Measurements from ENCODE around the gene BTG4.

The BTG4 gene

GRCh38 chr11:111512296-111513239, at the start of gene BTG4:
BTG4 (minus strand) TSS chr11:111512386; CDS start chr11:111498776, 13,610 bp downstream.
- DNase-seq (ENCODE audit: low spot score), result peak; percentile 58

GRCh38 chr11:111561791-111562325, 49.7 kb upstream of the BTG4 start:
- no peak for DNase-seq (ENCODE audit: low spot score)

- DNase-seq (ENCODE audit: low spot score), result no peak
Observed at GRCh38 chr11:111561306-111561705, 49.1 kb upstream of the BTG4 start.

- no peak for DNase-seq (ENCODE audit: low spot score)
Observed at GRCh38 chr11:111560800-111561199, 48.6 kb upstream of the BTG4 start.

GRCh38 chr11:111559800-111560464, 47.7 kb upstream of the BTG4 start:
- DNase-seq (ENCODE audit: low spot score), result no peak

- no peak for DNase-seq (ENCODE audit: low spot score)
Observed at GRCh38 chr11:111557425-111558111, 45.4 kb upstream of the BTG4 start.

GRCh38 chr11:111555255-111555654, 43.1 kb upstream of the BTG4 start:
- DNase-seq (ENCODE audit: low spot score), result no peak

GRCh38 chr11:111554532-111554931, 42.3 kb upstream of the BTG4 start:
- DNase-seq (ENCODE audit: low spot score), result no peak

GRCh38 chr11:111550258-111550657, 38.1 kb upstream of the BTG4 start:
- DNase-seq (ENCODE audit: low spot score), result no peak

GRCh38 chr11:111549869-111550203, 37.6 kb upstream of the BTG4 start:
- DNase-seq (ENCODE audit: low spot score), result no peak

GRCh38 chr11:111549196-111549868, 37.1 kb upstream of the BTG4 start:
- DNase-seq (ENCODE audit: low spot score), result no peak

GRCh38 chr11:111548525-111548924, 36.3 kb upstream of the BTG4 start:
- no peak for DNase-seq (ENCODE audit: low spot score)

- no peak for DNase-seq (ENCODE audit: low spot score)
Observed at GRCh38 chr11:111542606-111543275, 30.6 kb upstream of the BTG4 start.

GRCh38 chr11:111541254-111542061, 29.3 kb upstream of the BTG4 start:
- DNase-seq (ENCODE audit: low spot score), result peak; percentile 57

GRCh38 chr11:111540937-111541253, 28.7 kb upstream of the BTG4 start:
- DNase-seq (ENCODE audit: low spot score), result no peak

GRCh38 chr11:111540114-111540936, 28.1 kb upstream of the BTG4 start, which contains the start of gene LAYN:
LAYN (plus strand) TSS chr11:111540720; CDS start chr11:111540844, 124 bp downstream.
- DNase-seq (ENCODE audit: low spot score), result peak; percentile 88

- no peak for DNase-seq (ENCODE audit: low spot score)
Observed at GRCh38 chr11:111539426-111540113, 27.4 kb upstream of the BTG4 start.

GRCh38 chr11:111538407-111539114, 26.4 kb upstream of the BTG4 start:
- DNase-seq (ENCODE audit: low spot score), result no peak
